HepG2 (cell line): ENCODE results near the gene HIRA. TPM values are rescaled to one million over a fixed set of nuclear protein-coding genes. Genes with fewer than 3 reads are reported as not detected.

Source experiments
- ATAC-seq: fragments of 200-7000 bp; cut with Tn5 transposase; 3 replicates; pipeline ENCODE4 v1.9.1; 2020; ENCODE audit warnings: mild to moderate bottlenecking, moderate library complexity
- BruUV-seq: library from RNA; stranded (reverse); fragments of 400-500 nt; replicated peaks from 2 replicates; lab custom pipeline; 2021; lab: Mats Ljungman, UMichigan
- CTCF ChIA-PET: fragments of 300-600 bp; formaldehyde crosslinking; extraction: SDS; loops from one replicate; lab custom pipeline; 2021; ENCODE audit warnings: low total read pairs, inconsistent platforms, low intra/inter-chr PET ratio; lab: Yijun Ruan, JAX
- POLR2A ChIA-PET: fragments of 350-600 bp; sonication (Branson Sonifier 250); formaldehyde crosslinking; loops from one replicate; lab custom pipeline; 2020; ENCODE audit warnings: antibody characterized with exemption, inconsistent platforms; lab: Yijun Ruan, JAX
- DNase-seq: peaks from one replicate; pipeline ENCODE4 v3.0.0-alpha.2; 2015; ENCODE audit warnings: low spot score
- FAIRE-seq: peaks from 3 replicates; lab custom pipeline; 2011; peaks lifted over from hg19 to GRCh38; lab: Jason Lieb, UNC
- H2AFZ ChIP-seq: one replicate; pipeline ENCODE4 v1.6.1; 2011; ENCODE audit warnings: low read length, inconsistent platforms
- H3K27ac ChIP-seq: fragments of 300-600 bp; 3 replicates; pipeline ENCODE4 v1.8.0; 2011; ENCODE audit warnings: mixed run types, mild to moderate bottlenecking, mixed read lengths, low read length, inconsistent platforms; ENCODE audit not compliant: insufficient read depth; ENCODE audit errors: extremely low read length
- H3K27me3 ChIP-seq, 2 experiments: fragments of 200-600 bp in 1 of 2; 2 replicates in 1 of 2; 3 replicates in 1 of 2; pipeline versions ENCODE4 v1.6.0 to v1.8.0; 2011; ENCODE audit warnings: low read length in 2 of 2, mild to moderate bottlenecking in 2 of 2, moderate library complexity in 2 of 2, inconsistent platforms in 1 of 2; ENCODE audit not compliant: insufficient read depth in 2 of 2, control insufficient read depth in 1 of 2
- H3K36me3 ChIP-seq, 2 experiments: fragments of 200-600 bp in 1 of 2; replicated peaks in 1 of 2; 2 replicates in 1 of 2; 3 replicates in 1 of 2; pipeline versions ENCODE4 v1.5.1 to v1.8.0; 2011; ENCODE audit warnings: low read length in 2 of 2, inconsistent platforms in 1 of 2; ENCODE audit not compliant: insufficient read depth in 2 of 2, control insufficient read depth in 1 of 2
- H3K4me1 ChIP-seq: 2 replicates; pipeline ENCODE4 v1.5.1; 2012; ENCODE audit warnings: low read length, inconsistent platforms; ENCODE audit not compliant: insufficient read depth
- H3K4me2 ChIP-seq: 2 replicates; pipeline ENCODE4 v1.6.0; 2011; ENCODE audit warnings: low read depth, low read length, inconsistent platforms
- H3K4me3 ChIP-seq, 3 experiments: fragments of 200-600 bp in 1 of 3; sonication (generic), shearing (Covaris generic) in 1 of 3; replicated peaks in 1 of 3; 2 replicates each; pipeline ENCODE4 v1.5.1; 2011 to 2016; ENCODE audit warnings: low read length in 3 of 3, inconsistent platforms in 2 of 3, low read depth in 2 of 3, mild to moderate bottlenecking in 2 of 3, control low read depth in 1 of 3, mixed read lengths in 1 of 3; ENCODE audit not compliant: insufficient read depth in 1 of 3
- H3K79me2 ChIP-seq: one replicate; pipeline ENCODE4 v1.6.1; 2011; ENCODE audit warnings: low read length, inconsistent platforms; ENCODE audit not compliant: insufficient read depth
- H3K9ac ChIP-seq: 2 replicates; pipeline ENCODE4 v1.6.0; 2011; ENCODE audit warnings: mild to moderate bottlenecking, low read depth, low read length, inconsistent platforms; ENCODE audit not compliant: insufficient read depth
- H3K9me3 ChIP-seq: 2 replicates; pipeline ENCODE4 v1.5.1; 2012; ENCODE audit warnings: mild to moderate bottlenecking, low read length
- H4K20me1 ChIP-seq: 2 replicates; pipeline ENCODE4 v1.6.0; 2011; ENCODE audit warnings: inconsistent platforms, mild to moderate bottlenecking, low read length, moderate library complexity; ENCODE audit not compliant: insufficient read depth
- FOXK1 ChIP-seq: sonication (generic); formaldehyde crosslinking; IDR thresholded peaks from 2 replicates; pipeline ENCODE4 v1.4.0; 2020; ENCODE audit warnings: low read depth, missing genetic modification reagents, borderline replicate concordance
- HMG20B ChIP-seq: conservative IDR thresholded peaks from 2 replicates; pipeline ENCODE4 v1.6.1; 2016; ENCODE audit warnings: missing genetic modification reagents, missing compliant biosample characterization
- MAFG ChIP-seq: sonication (generic); formaldehyde crosslinking; IDR thresholded peaks from 2 replicates; pipeline ENCODE4 v1.5.1; 2020; ENCODE audit warnings: mild to moderate bottlenecking, missing genetic modification reagents
- MATR3 ChIP-seq: sonication (generic); formaldehyde crosslinking; IDR thresholded peaks from 2 replicates; pipeline ENCODE4 v1.4.0; 2020; ENCODE audit warnings: missing genetic modification reagents
- MXD4 ChIP-seq: IDR thresholded peaks from 2 replicates; pipeline ENCODE4 v1.6.1; 2016; ENCODE audit warnings: mild to moderate bottlenecking, missing biosample characterization, missing genetic modification reagents
- RFX5 ChIP-seq: IDR thresholded peaks from 2 replicates; pipeline ENCODE4 v1.6.1; 2011; ENCODE audit warnings: low read depth, low read length, improper control_type of control experiment
- SRSF9 ChIP-seq: fragments of 200-400 bp; formaldehyde crosslinking; IDR thresholded peaks from 2 replicates; pipeline ENCODE4 v1.6.1; 2018; ENCODE audit warnings: borderline replicate concordance, mild to moderate bottlenecking, low read depth, low read length; ENCODE audit not compliant: insufficient read depth, poor library complexity, severe bottlenecking
- ZBTB40 ChIP-seq, 2 experiments: fragments of 450-650 bp in 1 of 2; sonication (generic) in 1 of 2; formaldehyde crosslinking in 1 of 2; IDR thresholded peaks; 2 replicates each; pipeline versions ENCODE4 v1.6.1 to v1.8.0; 2016 to 2022; ENCODE audit warnings: antibody characterized with exemption in 1 of 2, mild to moderate bottlenecking in 1 of 2, missing genetic modification reagents in 1 of 2
- ZNF564 ChIP-seq: sonication (generic); formaldehyde crosslinking; IDR thresholded peaks from 2 replicates; pipeline ENCODE4 v1.8.1; 2023; ENCODE audit warnings: mild to moderate bottlenecking, missing genetic modification reagents
- ZNF639 ChIP-seq: conservative IDR thresholded peaks from 2 replicates; pipeline ENCODE4 v1.6.1; 2018; ENCODE audit warnings: missing genetic modification reagents
- ZSCAN22 ChIP-seq: sonication (generic); formaldehyde crosslinking; IDR thresholded peaks from 2 replicates; pipeline ENCODE4 v1.4.0; 2020; ENCODE audit warnings: mild to moderate bottlenecking, missing genetic modification reagents
- WGBS: methylation state at CpG from one replicate; pipeline ENCODE4 v1.1.6; 2017; ENCODE audit warnings: low lambda C conversion rate; 5-methylcytosine and 5-hydroxymethylcytosine counted together
- in situ Hi-C: cut with HindIII; loops from 2 replicates; pipeline ENCODE4 v1.10.0; 2017; ENCODE audit warnings: low pct_unique_long_range_greater_than_20kb; ENCODE audit not compliant: extremely low pct_ligation_motif_present
- intact Hi-C: fragments of 100-400 bp; cut with micrococcal nuclease; formaldehyde crosslinking; loops from one replicate; pipeline ENCODE4 v1.10.0; 2022; ENCODE audit not compliant: unreplicated experiment
- polyA plus RNA-seq, 8 experiments: library from polyadenylated mRNA; depleted of rRNA in 3 of 8; stranded (reverse) in 7 of 8; unstranded in 1 of 8; fragments of >200 nt; fragmentation: Illumina TruSeq in 4 of 8; extraction: Trizol in 4 of 8; gene quantifications; 2 replicates each; pipeline versions ENCODE4 v1.2.1 to v1.2.3, GENCODE V29; 2011 to 2016; ENCODE audit warnings: low read depth in 4 of 8, missing spikeins in 1 of 8, mixed read lengths in 1 of 8; ENCODE audit not compliant: insufficient read depth in 1 of 8
- total RNA-seq, 5 experiments: library from RNA; depleted of rRNA; stranded (reverse); fragments of >200 nt; fragmentation: Illumina TruSeq; extraction: Trizol; gene quantifications; 2 replicates each; pipeline ENCODE4 v1.2.3, GENCODE V29; 2016; ENCODE audit warnings: low read depth in 1 of 5

The HIRA gene
- total and polyA plus RNA-seq, 2 of the 13 experiments (the other 11 are each of a cell fraction or from before 2014, with no cell fraction given), result 21.5 to 29.2 TPM

GRCh38 chr22:19375435-19375834 lies 56.1 kb downstream of the HIRA start:
- H3K4me3 ChIP-seq, result no peak overlapping the region
- H3K9ac ChIP-seq, result no peak overlapping the region
- intact Hi-C loops (no loop called here), in situ Hi-C loops (no loop called here)
- FAIRE-seq (no peak), DNase-seq (no peak), ATAC-seq (no peak)
- H3K4me1 ChIP-seq, result no peaks in the 10 kb centered on the region
- TF ChIP-seq MATR3 (no peak), ZNF564 (no peak), RFX5 (no peak), ZBTB40 (IDR thresholded peaks at IDR 0.05) (no peak), ZBTB40 (CRISPR knock-in tag; IDR thresholded peaks at IDR 0.05) (no peak), ZNF639 (CRISPR knock-in tag) (no peak), FOXK1 (CRISPR knock-in tag) (no peak), ZSCAN22 (CRISPR knock-in tag) (no peak), HMG20B (CRISPR knock-in tag) (no peak), SRSF9 (no peak), MXD4 (no peak), MAFG (CRISPR knock-in tag) (no peak)
- H3K36me3 ChIP-seq, result peaks cover 41 to 76% of the 10 kb centered on the region in 2 experiments
- no peaks in the 10 kb centered on the region for H3K9me3 ChIP-seq
- BruUV-seq, result no TSS peak
- H3K27me3 ChIP-seq, result no peaks in the 10 kb centered on the region
- 96% methylated on average over 7 of the region's 8 CpGs for WGBS
- ChIA-PET POLR2A (no interaction called here), CTCF (no interaction called here)
- H3K79me2 ChIP-seq, result no peaks in the 10 kb centered on the region
- H2AFZ ChIP-seq, result no peak overlapping the region
- no peak overlapping the region for H3K27ac ChIP-seq
- no peak overlapping the region for H3K4me2 ChIP-seq
- no peaks in the 10 kb centered on the region for H4K20me1 ChIP-seq
